ENCODE results near the gene NRG2.

DNA sequence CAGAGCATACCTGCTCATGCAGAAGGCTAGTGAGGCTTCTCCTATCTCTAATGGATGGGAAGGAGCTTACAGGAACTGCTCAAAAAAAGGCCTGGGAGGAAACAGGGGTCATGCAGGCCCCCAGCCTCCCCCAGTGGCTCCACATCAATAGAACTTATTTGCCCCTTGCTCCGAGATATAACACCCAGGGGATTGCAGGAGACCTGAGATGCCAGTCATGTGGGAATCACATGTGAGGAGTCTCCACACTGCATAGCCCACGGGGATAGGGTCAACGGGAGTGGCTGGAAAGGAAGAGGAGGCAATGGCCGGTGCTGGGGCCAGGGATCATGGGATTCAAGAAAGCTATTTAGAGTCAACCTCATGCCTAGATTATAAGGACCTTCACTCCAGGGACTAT lies 76.2 kb downstream of the NRG2 start:
- TF ChIP-seq, protein P1, sequence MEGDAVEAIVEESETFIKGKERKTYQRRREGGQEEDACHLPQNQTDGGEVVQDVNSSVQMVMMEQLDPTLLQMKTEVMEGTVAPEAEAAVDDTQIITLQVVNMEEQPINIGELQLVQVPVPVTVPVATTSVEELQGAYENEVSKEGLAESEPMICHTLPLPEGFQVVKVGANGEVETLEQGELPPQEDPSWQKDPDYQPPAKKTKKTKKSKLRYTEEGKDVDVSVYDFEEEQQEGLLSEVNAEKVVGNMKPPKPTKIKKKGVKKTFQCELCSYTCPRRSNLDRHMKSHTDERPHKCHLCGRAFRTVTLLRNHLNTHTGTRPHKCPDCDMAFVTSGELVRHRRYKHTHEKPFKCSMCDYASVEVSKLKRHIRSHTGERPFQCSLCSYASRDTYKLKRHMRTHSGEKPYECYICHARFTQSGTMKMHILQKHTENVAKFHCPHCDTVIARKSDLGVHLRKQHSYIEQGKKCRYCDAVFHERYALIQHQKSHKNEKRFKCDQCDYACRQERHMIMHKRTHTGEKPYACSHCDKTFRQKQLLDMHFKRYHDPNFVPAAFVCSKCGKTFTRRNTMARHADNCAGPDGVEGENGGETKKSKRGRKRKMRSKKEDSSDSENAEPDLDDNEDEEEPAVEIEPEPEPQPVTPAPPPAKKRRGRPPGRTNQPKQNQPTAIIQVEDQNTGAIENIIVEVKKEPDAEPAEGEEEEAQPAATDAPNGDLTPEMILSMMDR (conservative IDR thresholded peaks at IDR 0.05; ENCODE audit: low read depth, low read length): no peak
- no peak for TF ChIP-seq EZH2 (IDR thresholded peaks at IDR 0.05; ENCODE audit: low read length, unreplicated experiment)

Data from PC-3 (cell line).